Motor neuron (in vitro differentiated cells): ENCODE data around the gene CYTH3. TPM values are rescaled to one million over a fixed set of nuclear protein-coding genes. Genes with fewer than 3 reads are reported as not detected.

Experiments used
- ATAC-seq, 8 experiments: fragments of 200-7000 bp; cut with Tn5 transposase; replicated peaks in 6 of 8; 2 replicates each; pipeline ENCODE4 v1.8.0; 2021; ENCODE audit warnings: mild to moderate bottlenecking in 8 of 8, moderate library complexity in 8 of 8
- H3K27ac ChIP-seq, 2 donors: fragments of 250-450 bp; sonication (Bioruptor Pico); 2 replicates each; pipeline ENCODE4 v1.9.0; 2021; ENCODE audit warnings: antibody characterized with exemption in 2 of 2, mild to moderate bottlenecking in 2 of 2, moderate library complexity in 1 of 2
- H3K4me1 ChIP-seq, 2 donors: fragments of 250-450 bp; sonication (Bioruptor Pico); replicated peaks in 1 of 2; 2 replicates each; pipeline ENCODE4 v1.6.1; 2021; ENCODE audit warnings: antibody characterized with exemption in 2 of 2, mild to moderate bottlenecking in 2 of 2, moderate library complexity in 1 of 2
- H3K4me3 ChIP-seq, 5 donors: fragments of 250-450 bp; sonication (Bioruptor Pico); 2 replicates each; pipeline ENCODE4 v1.9.0; 2021; ENCODE audit warnings: antibody characterized with exemption in 5 of 5, mild to moderate bottlenecking in 5 of 5, moderate library complexity in 4 of 5
- WGBS, 10 experiments: fragments of 450-650 bp; shearing (Covaris generic); methylation state at CpG; one replicate each; pipeline ENCODE4 v1.0.0; 2022; 5-methylcytosine and 5-hydroxymethylcytosine counted together
- in situ Hi-C, 9 experiments: fragments of 400-800 bp; cut with MboI; loops; one replicate each; pipeline ENCODE4 v1.15.0; 2021; ENCODE audit warnings: low sequenced_read_pairs in 9 of 9, low pct_unique_long_range_greater_than_20kb in 2 of 9; ENCODE audit not compliant: unreplicated experiment in 9 of 9
- total RNA-seq, 8 experiments: library from RNA; unstranded; fragments of 300-600 nt; gene quantifications; 2 replicates each; pipeline versions ENCODE4 v1.2.3 to v1.2.4, GENCODE V29; 2022

The CYTH3 gene
- total RNA-seq, 8 experiments from 2014 or later = 7.6 to 20.0 (median 10.5) TPM

DNA sequence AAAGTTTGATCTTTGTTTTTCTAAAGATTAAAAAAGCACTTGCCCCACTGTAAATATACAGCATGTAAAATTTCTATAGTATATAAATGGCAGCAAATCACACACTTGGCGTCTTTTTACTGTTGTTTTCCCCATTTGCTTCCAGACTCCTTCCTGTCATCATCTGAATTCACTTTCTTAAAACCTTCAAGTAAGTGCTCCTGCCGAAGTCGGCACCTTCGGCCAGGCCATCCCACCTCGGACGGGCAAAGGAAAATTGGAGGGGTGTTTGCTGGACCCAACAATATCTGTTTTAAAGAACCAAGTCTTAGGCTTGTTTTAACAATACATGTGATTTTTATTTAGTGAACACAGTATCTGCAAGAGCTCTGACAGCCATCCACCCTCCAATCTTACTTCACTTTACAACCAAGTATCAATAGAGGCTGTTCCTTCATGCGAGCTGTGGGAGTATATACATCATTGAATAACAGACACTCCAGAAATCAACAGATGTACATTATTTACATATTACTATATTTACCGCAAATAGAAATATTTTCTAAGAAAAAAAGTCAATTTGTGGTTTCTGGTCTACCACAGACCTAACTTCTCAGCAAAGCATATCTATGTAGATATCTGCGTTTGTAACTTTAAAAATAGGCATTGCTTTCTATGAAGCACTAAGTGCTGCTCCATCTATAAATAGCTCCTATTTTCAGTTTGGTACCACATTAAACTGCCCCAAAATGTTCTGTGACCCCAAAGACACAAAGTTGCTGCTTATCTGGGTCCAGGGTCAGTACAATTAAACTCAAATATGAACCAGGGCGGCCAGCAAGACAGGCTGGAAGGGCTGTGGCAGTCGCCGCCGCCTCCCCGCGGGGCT is 110.7 kb downstream of the CYTH3 start:
- ATAC-seq = no peak
- WGBS, 10 experiments = 55 to 100% (median 91%) methylated on average over 3 to 15 of the region's 15 CpGs; no CpG with 5 or more reads in 1 of the 10 experiments
- Histone ChIP-seq H3K4me3 (no peak overlapping the region), H3K4me1 (peaks cover 24% of the 10 kb centered on the region in 2 donors), H3K27ac (no peak overlapping the region)
- in situ Hi-C loops = loop anchor here in 3 of 9 experiments (25.0 kb wide), 1 partner anchor 151 kb away; no protein-coding TSS in a partner anchor

DNA sequence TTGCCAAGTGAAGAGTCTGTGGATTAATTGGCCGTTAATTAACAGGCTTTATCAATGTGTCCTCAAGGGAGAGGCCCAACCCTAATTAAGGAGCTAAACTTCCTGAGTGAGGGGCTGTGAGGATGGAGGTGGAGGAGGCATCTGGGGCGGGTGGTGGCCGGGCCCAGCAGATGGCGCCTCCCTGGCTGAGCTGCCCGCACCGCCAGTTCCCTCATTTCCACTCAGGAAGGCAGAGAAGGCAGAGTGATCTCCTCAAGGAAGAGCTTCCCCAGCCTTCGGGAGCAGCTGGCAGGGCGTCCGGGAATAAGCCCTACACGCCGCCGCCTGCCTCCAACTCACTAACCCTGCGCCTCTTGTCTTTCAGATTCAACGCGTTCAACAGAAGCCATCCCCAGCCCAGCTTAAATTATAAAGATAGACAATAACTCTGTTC is 112.2 kb downstream of the CYTH3 start:
- Histone ChIP-seq H3K4me3 (no peak overlapping the region), H3K27ac (no peak overlapping the region), H3K4me1 (peaks cover 9% of the 10 kb centered on the region in 2 donors)
- peak; percentile 56 to 90 (median 82) for ATAC-seq
- in situ Hi-C loops = loop anchor here in 3 of 9 experiments (25.0 kb wide), 1 partner anchor 152 kb away; no protein-coding TSS in a partner anchor
- WGBS, 10 experiments = 18 to 82% (median 64%) methylated on average over 3 to 12 of the region's 15 CpGs; no CpG with 5 or more reads in 3 of the 10 experiments

GRCh38 chr7:6159524-6160031 is 112.8 kb downstream of the CYTH3 start:
- Histone ChIP-seq H3K27ac (no peak overlapping the region), H3K4me3 (no peak overlapping the region), H3K4me1 (peaks cover 2 to 3% of the 10 kb centered on the region in 2 donors)
- in situ Hi-C loops = loop anchor here in 3 of 9 experiments (25.0 kb wide), 1 partner anchor 153 kb away; no protein-coding TSS in a partner anchor
- ATAC-seq = peak in 5 of 8 experiments; percentile 5 to 23 (median 9)
- 17 to 100% (median 83%) methylated on average over 1 to 10 of the region's 24 CpGs; no CpG with 5 or more reads in 2 of the 10 experiments for WGBS, 10 experiments

DNA sequence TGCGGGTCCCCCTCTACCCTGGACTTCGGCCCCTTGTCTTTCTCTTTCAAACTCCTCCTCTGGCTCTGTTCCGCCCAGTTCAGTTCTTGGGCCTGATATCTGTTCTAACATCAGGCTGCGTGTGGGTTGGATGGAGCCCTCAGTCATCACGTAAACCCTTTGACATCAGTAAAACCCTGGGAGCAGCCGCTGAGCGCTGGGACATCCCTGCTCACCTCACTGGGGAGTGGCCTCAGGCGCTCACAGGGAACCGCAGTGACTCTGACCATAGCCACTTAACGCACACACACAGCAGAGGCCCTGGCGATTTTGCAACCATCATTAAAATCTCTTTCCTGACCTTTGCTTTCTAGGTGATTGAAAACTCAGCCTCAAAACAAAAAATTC is 113.3 kb downstream of the CYTH3 start:
- 40 to 100% (median 100%) methylated on average over 1 to 4 of the region's 11 CpGs; no CpG with 5 or more reads in 5 of the 10 experiments for WGBS, 10 experiments

DNA sequence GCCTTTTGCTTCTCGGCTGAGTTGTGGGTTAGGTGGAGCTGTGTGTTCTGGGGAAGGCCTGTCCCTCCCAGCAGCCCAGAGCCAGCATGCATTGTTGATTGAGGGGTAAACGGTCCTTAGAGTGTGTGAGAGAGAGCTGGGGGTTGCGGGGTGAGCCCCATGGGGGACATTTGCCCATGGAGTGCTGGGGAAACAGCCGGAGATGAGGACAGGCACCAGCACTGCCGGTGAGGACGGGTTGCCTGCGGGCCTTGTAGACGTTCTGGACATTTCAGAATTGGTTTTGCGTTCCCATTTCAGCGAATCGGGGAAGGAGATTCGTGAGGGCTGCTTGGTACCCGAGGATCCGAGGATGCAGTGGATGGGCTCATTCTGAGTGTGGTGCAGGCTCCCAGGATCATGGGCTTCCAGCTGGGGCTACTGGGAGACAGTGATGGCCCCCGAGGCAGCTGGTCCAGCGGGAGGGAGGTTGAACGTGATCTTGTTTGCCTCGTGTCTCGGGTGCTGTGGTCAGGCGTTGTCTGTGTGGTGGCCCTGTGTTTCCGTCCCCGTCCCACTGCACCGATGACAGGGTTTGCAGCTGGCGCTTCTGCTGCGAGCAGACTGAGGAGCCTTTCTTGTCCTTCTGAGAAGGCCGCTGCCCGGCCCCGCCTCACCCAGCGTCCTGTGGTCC is 113.9 kb downstream of the CYTH3 start:
- H3K4me3 ChIP-seq = no peak overlapping the region
- ATAC-seq = no peak
- H3K4me1 ChIP-seq = no peaks in the 10 kb centered on the region
- H3K27ac ChIP-seq = no peak overlapping the region
- WGBS, 10 experiments = 86 to 100% (median 91%) methylated on average over 3 to 9 of the region's 29 CpGs; no CpG with 5 or more reads in 6 of the 10 experiments
- in situ Hi-C loops = loop anchor here in 3 of 9 experiments (25.0 kb wide), 1 partner anchor 154 kb away; no protein-coding TSS in a partner anchor

More for the DNA sequence above, 113.3 kb downstream of the CYTH3 start:
- in situ Hi-C loops = loop anchor here in 3 of 9 experiments (25.0 kb wide), 1 partner anchor 153 kb away; no protein-coding TSS in a partner anchor
- H3K4me1 ChIP-seq = no peaks in the 10 kb centered on the region
- no peak overlapping the region for H3K27ac ChIP-seq
- no peak for ATAC-seq
- H3K4me3 ChIP-seq = no peak overlapping the region

GRCh38 chr7:6157685-6158423 is 114.6 kb downstream of the CYTH3 start:
- ATAC-seq = no peak
- Histone ChIP-seq H3K4me3 (no peak overlapping the region), H3K27ac (no peak overlapping the region), H3K4me1 (no peaks in the 10 kb centered on the region)
- in situ Hi-C loops = loop anchor here in 3 of 9 experiments (25.0 kb wide), 1 partner anchor 154 kb away; no protein-coding TSS in a partner anchor
- WGBS, 10 experiments = 84 to 100% (median 96%) methylated on average over 1 to 14 of the region's 28 CpGs; no CpG with 5 or more reads in 3 of the 10 experiments

DNA sequence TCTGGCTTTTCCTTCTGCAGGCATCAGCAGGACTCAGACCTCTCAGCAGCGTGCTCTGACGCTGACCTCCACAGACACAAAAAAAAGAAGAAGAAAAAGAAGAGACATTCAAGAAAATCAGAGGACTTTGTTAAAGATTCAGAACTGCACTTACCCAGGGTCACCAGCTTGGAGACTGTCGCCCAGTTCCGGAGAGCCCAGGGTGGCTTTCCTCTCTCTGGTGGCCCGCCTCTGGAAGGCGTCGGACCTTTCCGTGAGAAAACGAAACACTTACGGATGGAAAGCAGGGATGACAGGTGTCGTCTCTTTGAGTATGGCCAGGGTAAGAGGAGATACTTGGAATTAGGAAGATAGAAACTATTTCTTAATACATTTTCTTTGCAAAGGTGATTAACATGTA is 115.7 kb downstream of the CYTH3 start:
- in situ Hi-C loops = loop anchor here in 3 of 9 experiments (25.0 kb wide), 1 partner anchor 156 kb away; no protein-coding TSS in a partner anchor
- no peak for ATAC-seq
- Histone ChIP-seq H3K4me3 (no peak overlapping the region), H3K4me1 (no peaks in the 10 kb centered on the region), H3K27ac (no peak overlapping the region)
- WGBS, 10 experiments = 93 to 100% (median 96%) methylated on average over 1 to 11 of the region's 11 CpGs; no CpG with 5 or more reads in 2 of the 10 experiments

DNA sequence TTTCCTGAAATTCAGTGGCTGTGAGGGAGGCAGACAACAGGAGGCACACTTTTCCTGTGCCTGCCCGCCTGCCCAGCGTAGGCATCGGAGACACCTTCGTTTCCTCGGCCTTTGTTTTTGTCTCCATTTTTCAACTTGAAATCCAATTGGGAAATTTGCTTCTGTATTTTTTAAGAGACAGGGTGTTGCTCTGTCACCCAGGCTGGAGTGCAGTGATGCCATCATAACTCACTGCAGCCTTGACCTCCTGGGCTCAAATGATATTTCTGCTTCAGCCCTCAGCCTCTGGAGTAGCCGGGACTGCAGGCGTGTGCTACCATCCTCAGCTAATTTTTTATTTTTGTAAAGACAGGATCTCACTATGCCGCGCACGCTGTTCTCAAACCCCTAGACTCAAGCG is 116.8 kb downstream of the CYTH3 start:
- Histone ChIP-seq H3K4me1 (no peaks in the 10 kb centered on the region), H3K27ac (no peak overlapping the region), H3K4me3 (no peak overlapping the region)
- no peak for ATAC-seq
- WGBS, 10 experiments = 63 to 100% (median 95%) methylated on average over 4 to 11 of the region's 11 CpGs; no CpG with 5 or more reads in 2 of the 10 experiments
- in situ Hi-C loops = loop anchor here in 3 of 9 experiments (25.0 kb wide), 1 partner anchor 157 kb away; no protein-coding TSS in a partner anchor

- 90 to 100% (median 96%) methylated on average over 2 to 18 of the region's 64 CpGs; no CpG with 5 or more reads in 1 of the 10 experiments for WGBS, 10 experiments
- Histone ChIP-seq H3K4me1 (no peaks in the 10 kb centered on the region), H3K4me3 (no peak overlapping the region), H3K27ac (no peak overlapping the region)
- in situ Hi-C loops = loop anchor here in 3 of 9 experiments (25.0 kb wide), 1 partner anchor 158 kb away; no protein-coding TSS in a partner anchor
- peak in 4 of 8 experiments; percentile 13 to 33 (median 26) for ATAC-seq
These were observed 117.7 kb downstream of the CYTH3 start for GRCh38 chr7:6154542-6155404.

DNA sequence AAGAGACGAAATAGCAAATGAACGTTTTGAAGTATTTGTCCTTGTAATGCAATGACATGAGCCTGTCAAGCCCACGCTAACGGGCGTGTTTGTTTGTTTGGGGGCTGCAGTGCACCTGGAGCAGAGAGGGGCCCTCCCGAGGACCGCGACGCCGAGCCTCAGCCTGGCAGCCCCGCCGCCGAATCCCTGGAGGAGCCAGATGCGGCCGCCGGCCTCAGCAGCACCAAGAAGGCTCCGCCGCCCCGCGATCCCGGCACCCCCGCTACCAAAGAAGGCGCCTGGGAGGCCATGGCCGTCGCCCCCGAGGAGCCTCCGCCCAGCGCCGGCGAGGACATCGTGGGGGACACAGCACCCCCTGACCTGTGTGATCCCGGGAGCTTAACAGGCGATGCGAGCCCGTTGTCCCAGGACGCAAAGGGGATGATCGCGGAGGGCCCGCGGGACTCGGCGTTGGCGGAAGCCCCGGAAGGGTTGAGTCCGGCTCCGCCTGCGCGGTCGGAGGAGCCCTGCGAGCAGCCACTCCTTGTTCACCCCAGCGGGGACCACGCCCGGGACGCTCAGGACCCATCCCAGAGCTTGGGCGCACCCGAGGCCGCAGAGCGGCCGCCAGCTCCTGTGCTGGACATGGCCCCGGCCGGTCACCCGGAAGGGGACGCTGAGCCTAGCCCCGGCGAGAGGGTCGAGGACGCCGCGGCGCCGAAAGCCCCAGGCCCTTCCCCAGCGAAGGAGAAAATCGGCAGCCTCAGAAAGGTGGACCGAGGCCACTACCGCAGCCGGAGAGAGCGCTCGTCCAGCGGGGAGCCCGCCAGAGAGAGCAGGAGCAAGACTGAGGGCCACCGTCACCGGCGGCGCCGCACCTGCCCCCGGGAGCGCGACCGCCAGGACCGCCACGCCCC is 118.5 kb downstream of the CYTH3 start:
- H3K27ac ChIP-seq = no peak overlapping the region
- peak in 3 of 8 experiments; percentile 11 to 27 (median 27) for ATAC-seq
- WGBS, 10 experiments = 60 to 100% (median 94%) methylated on average over 1 to 19 of the region's 91 CpGs; no CpG with 5 or more reads in 4 of the 10 experiments
- in situ Hi-C loops = loop anchor here in 3 of 9 experiments (25.0 kb wide), 1 partner anchor 158 kb away; no protein-coding TSS in a partner anchor
- no peaks in the 10 kb centered on the region for H3K4me1 ChIP-seq
- no peak overlapping the region for H3K4me3 ChIP-seq
